PFSK-1 (cell line): ENCODE data around the gene KCNH8.

Experiments used
- FOXP2 ChIP-seq: optimal IDR thresholded peaks from 2 replicates; pipeline ENCODE3; 2011; ENCODE audit warnings: borderline replicate concordance, control low read depth, inconsistent platforms; ENCODE audit not compliant: insufficient read depth; ENCODE audit errors: extremely low read length, extremely low read depth
- POLR2AphosphoS5 ChIP-seq: IDR thresholded peaks from 2 replicates; pipeline ENCODE4 v1.6.1; 2012; ENCODE audit warnings: low read depth, mild to moderate bottlenecking, control low read depth, low read length, moderate library complexity
- REST ChIP-seq, 2 experiments: IDR thresholded peaks; 2 replicates each; pipeline versions ENCODE4 v1.6.1 to v1.8.0; 2011 to 2012; ENCODE audit warnings: low read depth in 2 of 2, low read length in 2 of 2, control low read depth in 1 of 2, inconsistent platforms in 1 of 2, mild to moderate bottlenecking in 1 of 2, moderate library complexity in 1 of 2; ENCODE audit not compliant: insufficient read depth in 1 of 2
- SIN3A ChIP-seq: IDR thresholded peaks from 2 replicates; pipeline ENCODE4 v1.6.1; 2012; ENCODE audit warnings: mild to moderate bottlenecking, low read length, moderate library complexity, borderline replicate concordance; ENCODE audit not compliant: insufficient read depth
- TAF1 ChIP-seq: IDR thresholded peaks from 2 replicates; pipeline ENCODE4 v1.6.1; 2012; ENCODE audit warnings: low read length, control low read depth, borderline replicate concordance; ENCODE audit not compliant: insufficient read depth

Gene KCNH8

GRCh38 chr3:19229086-19229485 lies 80.8 kb downstream of the KCNH8 start:
- TF ChIP-seq TAF1 (no peak), POLR2AphosphoS5 (no peak), FOXP2 (no peak), SIN3A (no peak), REST (IDR thresholded peaks at IDR 0.05; ENCODE audit: insufficient read depth in 1 of 2, low read depth in 2 of 2, low read length in 2 of 2) (no peak)

- TF ChIP-seq REST (IDR thresholded peaks at IDR 0.05; ENCODE audit: insufficient read depth in 1 of 2, low read depth in 2 of 2, low read length in 2 of 2) (no peak), TAF1 (no peak), FOXP2 (no peak), POLR2AphosphoS5 (no peak), SIN3A (no peak)
These were observed 83.6 kb downstream of the KCNH8 start for GRCh38 chr3:19231792-19232461.

- TF ChIP-seq SIN3A (no peak), POLR2AphosphoS5 (no peak), TAF1 (no peak), FOXP2 (no peak), REST (IDR thresholded peaks at IDR 0.05; ENCODE audit: insufficient read depth in 1 of 2, low read depth in 2 of 2, low read length in 2 of 2) (no peak)
These were observed 84.3 kb downstream of the KCNH8 start for GRCh38 chr3:19232566-19232965.

- TF ChIP-seq FOXP2 (no peak), POLR2AphosphoS5 (no peak), TAF1 (no peak), REST (IDR thresholded peaks at IDR 0.05; ENCODE audit: insufficient read depth in 1 of 2, low read depth in 2 of 2, low read length in 2 of 2) (no peak), SIN3A (no peak)
These were observed 99.8 kb downstream of the KCNH8 start for GRCh38 chr3:19248143-19248542.

- TF ChIP-seq TAF1 (no peak), POLR2AphosphoS5 (no peak), SIN3A (no peak), FOXP2 (no peak), REST (IDR thresholded peaks at IDR 0.05; ENCODE audit: insufficient read depth in 1 of 2, low read depth in 2 of 2, low read length in 2 of 2) (no peak)
These were observed 100.5 kb downstream of the KCNH8 start for GRCh38 chr3:19248767-19249166.
